A673 (cell line): ENCODE measurements around the gene BCAR3. TPM values are rescaled to one million over a fixed set of nuclear protein-coding genes. Genes with fewer than 3 reads are reported as not detected.

ENCODE experiments used
- BruUV-seq: library from RNA; stranded (reverse); fragments of 400-500 nt; replicated peaks from 2 replicates; lab custom pipeline; 2021; lab: Mats Ljungman, UMichigan
- CTCF ChIA-PET: fragments of 300-600 bp; sonication (Branson Sonifier 250); formaldehyde crosslinking; loops from one replicate; lab custom pipeline; 2022; ENCODE audit warnings: antibody characterized with exemption; lab: Charles Lee
- POLR2A ChIA-PET: fragments of 300-600 bp; sonication (Branson Sonifier 250); formaldehyde crosslinking; loops from one replicate; lab custom pipeline; 2022; ENCODE audit warnings: antibody characterized with exemption; ENCODE audit not compliant: low non-redundant PET; lab: Charles Lee
- DNase-seq: peaks from one replicate; pipeline ENCODE4 v3.0.0-alpha.2; 2015; ENCODE audit warnings: low spot score
- H3K27ac ChIP-seq: fragments of 200-600 bp; sonication (generic); 2 replicates; pipeline ENCODE4 v1.5.1; 2016; ENCODE audit warnings: mixed run types, low read depth, mild to moderate bottlenecking, mixed read lengths, antibody characterized with exemption, low read length; ENCODE audit not compliant: poor library complexity, severe bottlenecking
- H3K27me3 ChIP-seq: fragments of 200-600 bp; sonication (generic); replicated peaks from 2 replicates; pipeline ENCODE4 v1.6.1; 2017; ENCODE audit warnings: mixed run types, low read depth, mild to moderate bottlenecking, mixed read lengths, antibody characterized with exemption, low read length; ENCODE audit not compliant: insufficient read depth, poor library complexity
- H3K36me3 ChIP-seq: fragments of 200-600 bp; sonication (generic); 2 replicates; pipeline ENCODE4 v1.6.1; 2016; ENCODE audit warnings: mixed run types, mild to moderate bottlenecking, mixed read lengths, antibody characterized with exemption, low read length; ENCODE audit not compliant: insufficient read depth, poor library complexity, severe bottlenecking
- H3K4me1 ChIP-seq: fragments of 200-600 bp; sonication (generic); 2 replicates; pipeline ENCODE4 v1.6.1; 2017; ENCODE audit warnings: mixed run types, mild to moderate bottlenecking, mixed read lengths, antibody characterized with exemption, low read length; ENCODE audit not compliant: insufficient read depth, poor library complexity, severe bottlenecking
- H3K4me3 ChIP-seq: fragments of 200-600 bp; sonication (generic); 2 replicates; pipeline ENCODE4 v1.5.1; 2016; ENCODE audit warnings: low read depth, mixed run types, mild to moderate bottlenecking, mixed read lengths, low read length; ENCODE audit not compliant: poor library complexity, severe bottlenecking
- H3K9me3 ChIP-seq: fragments of 200-600 bp; sonication (generic); 2 replicates; pipeline ENCODE4 v1.6.1; 2016; ENCODE audit warnings: mixed run types, low read depth, mild to moderate bottlenecking, mixed read lengths, antibody characterized with exemption, low read length; ENCODE audit not compliant: poor library complexity, severe bottlenecking
- CTCF ChIP-seq: fragments of 300-800, 200-600 bp; sonication (generic); conservative IDR thresholded peaks from 2 replicates; pipeline ENCODE4 v1.5.1; 2017; ENCODE audit warnings: low read depth, mild to moderate bottlenecking, antibody characterized with exemption, low read length, moderate library complexity, mixed read lengths
- EZH2 ChIP-seq: fragments of 200-600 bp; sonication (generic); IDR thresholded peaks from 2 replicates; pipeline ENCODE4 v1.6.1; 2017; ENCODE audit warnings: borderline replicate concordance, low read depth, mild to moderate bottlenecking, mixed read lengths, antibody characterized with exemption, low read length; ENCODE audit not compliant: poor library complexity, severe bottlenecking
- intact Hi-C: fragments of 100-400 bp; cut with micrococcal nuclease; formaldehyde crosslinking; loops from one replicate; pipeline ENCODE4 v1.10.0; 2022; ENCODE audit not compliant: unreplicated experiment
- total RNA-seq: library from RNA; stranded (reverse); gene quantifications from 2 replicates; pipeline ENCODE4 v1.2.3, GENCODE V29; 2021

Gene BCAR3
- total RNA-seq, 1 experiment from 2014 or later = 0.90 TPM

- no peaks in the 10 kb centered on the region for H3K4me1 ChIP-seq
- ChIA-PET POLR2A (no interaction called here), CTCF (no interaction called here)
- BruUV-seq = no TSS peak
- H3K27ac ChIP-seq = no peak overlapping the region
- DNase-seq = no peak
- TF ChIP-seq CTCF (no peak), EZH2 (no peak)
- H3K9me3 ChIP-seq = no peaks in the 10 kb centered on the region
- no peaks in the 10 kb centered on the region for H3K27me3 ChIP-seq
- no peak overlapping the region for H3K4me3 ChIP-seq
- no peaks in the 10 kb centered on the region for H3K36me3 ChIP-seq
- intact Hi-C loops = no loop called here
Observed at GRCh38 chr1:93603106-93603505, 78.5 kb downstream of the BCAR3 start.

GRCh38 chr1:93602101-93602500 is 79.5 kb downstream of the BCAR3 start:
- BruUV-seq = no TSS peak
- intact Hi-C loops = no loop called here
- H3K36me3 ChIP-seq = no peaks in the 10 kb centered on the region
- no peak overlapping the region for H3K4me3 ChIP-seq
- ChIA-PET POLR2A (no interaction called here), CTCF (no interaction called here)
- DNase-seq = no peak
- TF ChIP-seq CTCF (no peak), EZH2 (no peak)
- no peak overlapping the region for H3K27ac ChIP-seq
- H3K27me3 ChIP-seq = no peaks in the 10 kb centered on the region
- no peaks in the 10 kb centered on the region for H3K4me1 ChIP-seq
- no peaks in the 10 kb centered on the region for H3K9me3 ChIP-seq

- no peak for TF ChIP-seq EZH2
- TF ChIP-seq CTCF = no peak
- no peaks in the 10 kb centered on the region for H3K27me3 ChIP-seq
- no peak overlapping the region for H3K4me3 ChIP-seq
- POLR2A ChIA-PET = no interaction called here
- BruUV-seq = no TSS peak
- DNase-seq = no peak
- CTCF ChIA-PET = no interaction called here
- H3K4me1 ChIP-seq = no peaks in the 10 kb centered on the region
- no peaks in the 10 kb centered on the region for H3K9me3 ChIP-seq
- intact Hi-C loops = no loop called here
- H3K36me3 ChIP-seq = no peaks in the 10 kb centered on the region
- no peak overlapping the region for H3K27ac ChIP-seq
Observed at GRCh38 chr1:93601686-93602085, 80.0 kb downstream of the BCAR3 start.
